GM23338 (cell line): ENCODE data around the gene GOLT1B. TPM values are rescaled to one million over a fixed set of nuclear protein-coding genes. Genes with fewer than 3 reads are reported as not detected.
"Not testable (repeated sequence)": the region's sequence is repeated elsewhere in the genome, so short reads cannot be mapped to it uniquely, and the experiment has no call there.

ENCODE experiments used
- ATAC-seq: fragments of 200-7000 bp; cut with Tn5 transposase; 3 replicates; pipeline ENCODE4 v1.9.1; 2020
- DNase-seq: peaks from one replicate; pipeline ENCODE4 v3.0.0-alpha.2; 2015; ENCODE audit warnings: low spot score
- H2AFZ ChIP-seq: fragments of 200-600 bp; sonication (generic); 2 replicates; pipeline ENCODE4 v1.8.0; 2016; ENCODE audit warnings: antibody characterized with exemption, mild to moderate bottlenecking, moderate library complexity
- H3F3A ChIP-seq: fragments of 200-600 bp; sonication (generic); replicated peaks from 2 replicates; pipeline ENCODE4 v1.8.0; 2017; ENCODE audit warnings: antibody characterized with exemption, mixed run types, low read depth
- H3K27ac ChIP-seq: fragments of 200-600 bp; sonication (generic); 2 replicates; pipeline ENCODE4 v1.6.1; 2016; ENCODE audit warnings: low read depth
- H3K27me3 ChIP-seq: fragments of 200-600 bp; sonication (generic); 2 replicates; pipeline ENCODE4 v1.8.0; 2016; ENCODE audit warnings: mild to moderate bottlenecking, mixed run types, moderate library complexity; ENCODE audit not compliant: insufficient read depth
- H3K36me3 ChIP-seq: fragments of 200-600 bp; sonication (generic); 2 replicates; pipeline ENCODE4 v1.8.0; 2016; ENCODE audit warnings: mild to moderate bottlenecking; ENCODE audit not compliant: insufficient read depth
- H3K4me1 ChIP-seq: fragments of 200-600 bp; sonication (generic); 2 replicates; pipeline ENCODE4 v1.8.0; 2016; ENCODE audit warnings: mild to moderate bottlenecking, moderate library complexity; ENCODE audit not compliant: insufficient read depth
- H3K4me2 ChIP-seq: fragments of 200-600 bp; sonication (generic); 2 replicates; pipeline ENCODE4 v1.7.1; 2017; ENCODE audit warnings: mixed run types
- H3K4me3 ChIP-seq: fragments of 200-600 bp; sonication (generic); 2 replicates; pipeline ENCODE4 v1.6.1; 2016; ENCODE audit warnings: mixed run types
- H3K79me2 ChIP-seq: fragments of 200-600 bp; sonication (generic); replicated peaks from 2 replicates; pipeline ENCODE4 v1.8.0; 2017; ENCODE audit warnings: mild to moderate bottlenecking; ENCODE audit not compliant: insufficient read depth
- H3K9me2 ChIP-seq: fragments of 200-600 bp; sonication (generic); 2 replicates; pipeline ENCODE4 v1.8.0; 2017; ENCODE audit not compliant: insufficient read depth
- H4K20me1 ChIP-seq: fragments of 200-600 bp; sonication (generic); replicated peaks from 2 replicates; pipeline ENCODE4 v1.8.0; 2017; ENCODE audit warnings: mild to moderate bottlenecking; ENCODE audit not compliant: insufficient read depth
- H3K27ac Mint-ChIP-seq: 2 replicates; pipeline ENCODE4 v1.8.0; 2020; ENCODE audit warnings: inconsistent platforms, mild to moderate bottlenecking, moderate library complexity, mixed read lengths
- H3K27me3 Mint-ChIP-seq: 3 replicates; pipeline ENCODE4 v1.8.0; 2022; ENCODE audit warnings: low read depth, mild to moderate bottlenecking, moderate library complexity, mixed read lengths, inconsistent platforms; ENCODE audit not compliant: insufficient read depth, poor library complexity
- H3K36me3 Mint-ChIP-seq: 3 replicates; pipeline ENCODE4 v1.8.0; 2021; ENCODE audit warnings: low read depth, mild to moderate bottlenecking, inconsistent platforms, moderate library complexity, mixed read lengths
- H3K4me1 Mint-ChIP-seq: 3 replicates; pipeline ENCODE4 v1.8.0; 2020; ENCODE audit warnings: mild to moderate bottlenecking, inconsistent platforms, mixed read lengths
- H3K4me3 Mint-ChIP-seq: 3 replicates; pipeline ENCODE4 v1.8.0; 2021; ENCODE audit warnings: moderate library complexity, mild to moderate bottlenecking, inconsistent platforms, mixed read lengths
- H3K9me3 Mint-ChIP-seq: 3 replicates; pipeline ENCODE4 v1.8.0; 2020; ENCODE audit warnings: moderate library complexity, mild to moderate bottlenecking, inconsistent platforms, mixed read lengths
- CREB1 ChIP-seq: fragments of 250-450 bp; sonication (Bioruptor Pico); IDR thresholded peaks from 2 replicates; pipeline ENCODE4 v1.5.0; 2020; ENCODE audit warnings: low read depth, mild to moderate bottlenecking, moderate library complexity
- EZH2 ChIP-seq: fragments of 200-600 bp; sonication (generic); IDR thresholded peaks from one replicate; pipeline ENCODE4 v1.8.0; 2017; ENCODE audit warnings: antibody characterized with exemption, mild to moderate bottlenecking, low read depth; ENCODE audit not compliant: unreplicated experiment
- NANOG ChIP-seq: IDR thresholded peaks from 2 replicates; pipeline ENCODE4 v1.6.1; 2016; ENCODE audit warnings: antibody characterized with exemption, borderline replicate concordance
- POLR2AphosphoS5 ChIP-seq: IDR thresholded peaks from 2 replicates; pipeline ENCODE4 v1.6.1; 2016; ENCODE audit warnings: antibody characterized with exemption, low read depth
- STAT1 ChIP-seq: IDR thresholded peaks from one replicate; pipeline ENCODE4 v1.6.1; 2016; ENCODE audit warnings: antibody characterized with exemption; ENCODE audit not compliant: unreplicated experiment
- polyA plus RNA-seq: library from polyadenylated mRNA; unstranded; fragments of >200 nt; fragmentation: Nextera tagmentation; extraction: Ambion mirVana; gene quantifications from 2 replicates; pipeline ENCODE4 v1.2.1, GENCODE V29; 2016
- total RNA-seq: library from RNA; depleted of rRNA; stranded (reverse); fragments of >200 nt; shearing (Covaris generic); gene quantifications from 2 replicates; pipeline ENCODE4 v1.2.3, GENCODE V29; 2014
- TF ChIP-seq, protein P1 (sequence below): fragments of 250-450 bp; sonication (Bioruptor Pico); IDR thresholded peaks from 2 replicates; pipeline ENCODE4 v1.5.0; 2020; ENCODE audit warnings: mild to moderate bottlenecking, moderate library complexity
- TF ChIP-seq, protein P2 (sequence below): IDR thresholded peaks from 2 replicates; pipeline ENCODE4 v1.6.1; 2016; ENCODE audit warnings: antibody characterized with exemption
- TF ChIP-seq, protein P3 (sequence below), 2 experiments: fragments of 200-600 bp in 1 of 2; sonication (generic) in 1 of 2; conservative IDR thresholded peaks; 2 replicates each; pipeline versions ENCODE4 v1.5.1 to v1.6.1; 2016 to 2017; ENCODE audit warnings: antibody characterized with exemption in 2 of 2, low read depth in 2 of 2, mild to moderate bottlenecking in 2 of 2, moderate library complexity in 1 of 2

GOLT1B gene
- total and polyA plus RNA-seq, 2 experiments from 2014 or later: 24.3 to 41.7 TPM

DNA sequence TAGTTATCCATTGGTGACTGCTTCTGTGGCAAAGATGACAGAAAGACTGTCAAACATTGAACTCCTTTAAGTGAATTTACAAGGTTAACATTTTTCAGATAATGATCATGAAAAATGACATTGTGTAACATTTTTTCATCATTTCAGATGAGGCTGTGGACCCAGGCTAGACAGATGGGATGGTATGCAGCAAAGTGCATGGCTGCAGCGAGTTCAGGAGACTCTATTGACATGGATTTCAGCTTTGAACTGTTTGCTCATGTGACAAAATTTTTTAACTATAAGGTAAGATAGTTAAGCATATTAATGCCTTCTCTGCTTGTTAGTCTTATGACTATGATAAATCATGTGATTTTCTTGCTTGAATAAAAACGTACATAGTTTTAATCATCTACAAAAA lies 34.3 kb upstream of the GOLT1B start:
- H3K27ac Mint-ChIP-seq, H3K27ac ChIP-seq, H3K9me2 ChIP-seq, H3K36me3 ChIP-seq, H4K20me1 ChIP-seq, ATAC-seq, H3K4me2 ChIP-seq, DNase-seq, H3K27me3 Mint-ChIP-seq, H2AFZ ChIP-seq, H3K9me3 Mint-ChIP-seq, H3K4me3 ChIP-seq, H3K27me3 ChIP-seq, H3K4me1 ChIP-seq, H3K4me3 Mint-ChIP-seq, H3K4me1 Mint-ChIP-seq, H3K79me2 ChIP-seq, H3F3A ChIP-seq: not testable (repeated sequence)
- H3K36me3 Mint-ChIP-seq: peaks cover 25% of the 10 kb centered on the region; the same call in 2 of the 3 replicates

DNA sequence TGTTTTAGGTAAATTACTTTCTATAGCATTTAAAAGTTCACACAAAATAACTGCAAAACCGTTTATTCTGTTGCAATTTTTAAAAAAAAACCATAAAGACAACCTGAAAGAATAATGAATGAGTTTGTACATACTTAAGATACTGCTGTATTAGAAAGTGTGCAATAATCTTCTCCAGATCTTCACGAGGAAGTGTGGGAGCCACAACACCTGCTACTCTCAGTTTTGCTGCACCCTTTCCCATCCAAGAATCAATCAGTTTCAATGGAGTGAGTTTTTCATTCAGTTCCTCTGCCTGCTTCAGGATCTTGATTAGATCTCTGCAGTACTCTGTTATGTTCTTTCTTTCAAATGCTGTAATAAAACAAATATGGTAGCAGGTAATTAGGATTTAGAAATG lies 30.3 kb upstream of the GOLT1B start:
- no peaks in the 10 kb centered on the region for H3K9me3 Mint-ChIP-seq
- Histone ChIP-seq H3K9me2 (no peaks in the 10 kb centered on the region), H3K79me2 (no peaks in the 10 kb centered on the region), H3K36me3 (0 out of 2 replicates have a peak, but pooled peaks cover 2% of the 10 kb centered on the region), H4K20me1 (no peaks in the 10 kb centered on the region), H3K27ac (no peak overlapping the region), H3F3A (no peaks in the 10 kb centered on the region), H3K4me1 (no peaks in the 10 kb centered on the region), H3K4me3 (no peak overlapping the region), H2AFZ (no peak overlapping the region), H3K4me2 (no peak overlapping the region), H3K27me3 (no peaks in the 10 kb centered on the region)
- no peaks in the 10 kb centered on the region for H3K27me3 Mint-ChIP-seq
- no peak for ATAC-seq
- DNase-seq: no peak
- H3K27ac Mint-ChIP-seq: no peak overlapping the region
- no peak overlapping the region for H3K4me3 Mint-ChIP-seq
- H3K36me3 Mint-ChIP-seq: peaks cover 23% of the 10 kb centered on the region; the same call in 2 of the 3 replicates
- H3K4me1 Mint-ChIP-seq: no peaks in the 10 kb centered on the region
- no peak for TF ChIP-seq STAT1

DNA sequence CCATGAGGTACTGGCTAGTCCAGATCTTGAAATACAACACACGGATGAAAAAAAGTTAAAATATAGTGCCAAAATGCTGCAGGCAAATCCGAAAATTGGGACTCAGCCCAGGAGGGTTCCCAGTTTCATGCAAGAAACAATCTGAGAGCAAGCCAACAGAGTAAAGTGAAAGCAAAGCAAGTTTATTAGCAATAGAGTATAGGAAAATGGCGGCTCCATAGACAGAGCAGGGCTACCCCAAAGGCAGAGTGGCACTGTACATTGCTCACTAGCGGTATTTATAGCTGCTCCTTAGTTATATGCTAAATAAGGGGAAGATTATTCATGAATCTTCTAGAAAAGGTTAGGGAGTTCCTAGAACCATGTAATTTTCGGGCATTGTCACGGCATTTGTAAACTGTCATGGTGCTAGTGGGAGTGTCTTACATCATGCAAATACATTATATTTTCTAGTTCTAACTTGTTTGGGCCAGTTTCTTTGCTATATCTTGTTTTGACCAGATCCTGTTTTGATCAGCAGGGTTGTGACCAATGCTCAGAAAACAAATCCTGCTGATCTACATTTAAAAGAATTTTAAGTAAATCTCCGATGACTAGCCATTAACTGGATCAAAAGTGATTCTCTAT lies 29.3 kb upstream of the GOLT1B start:
- H3K27me3 ChIP-seq: no peaks in the 10 kb centered on the region
- Mint-ChIP-seq H3K27ac (no peak overlapping the region), H3K4me3 (no peak overlapping the region), H3K9me3 (no peaks in the 10 kb centered on the region), H3K27me3 (no peaks in the 10 kb centered on the region), H3K36me3 (peaks cover 23% of the 10 kb centered on the region; the same call in 2 of the 3 replicates), H3K4me1 (no peaks in the 10 kb centered on the region)
- ATAC-seq (no peak), DNase-seq (no peak)
- no peak overlapping the region for H2AFZ ChIP-seq
- H3K4me2 ChIP-seq: no peak overlapping the region
- no peaks in the 10 kb centered on the region for H3K4me1 ChIP-seq
- H3K9me2 ChIP-seq: no peaks in the 10 kb centered on the region
- H3K36me3 ChIP-seq: 0 out of 2 replicates have a peak, but pooled peaks cover 2% of the 10 kb centered on the region
- no peak overlapping the region for H3K27ac ChIP-seq
- H3K4me3 ChIP-seq: no peak overlapping the region
- no peaks in the 10 kb centered on the region for H4K20me1 ChIP-seq
- H3K79me2 ChIP-seq: no peaks in the 10 kb centered on the region
- H3F3A ChIP-seq: no peaks in the 10 kb centered on the region
- no peak for TF ChIP-seq POLR2AphosphoS5
- TF ChIP-seq, protein P1, sequence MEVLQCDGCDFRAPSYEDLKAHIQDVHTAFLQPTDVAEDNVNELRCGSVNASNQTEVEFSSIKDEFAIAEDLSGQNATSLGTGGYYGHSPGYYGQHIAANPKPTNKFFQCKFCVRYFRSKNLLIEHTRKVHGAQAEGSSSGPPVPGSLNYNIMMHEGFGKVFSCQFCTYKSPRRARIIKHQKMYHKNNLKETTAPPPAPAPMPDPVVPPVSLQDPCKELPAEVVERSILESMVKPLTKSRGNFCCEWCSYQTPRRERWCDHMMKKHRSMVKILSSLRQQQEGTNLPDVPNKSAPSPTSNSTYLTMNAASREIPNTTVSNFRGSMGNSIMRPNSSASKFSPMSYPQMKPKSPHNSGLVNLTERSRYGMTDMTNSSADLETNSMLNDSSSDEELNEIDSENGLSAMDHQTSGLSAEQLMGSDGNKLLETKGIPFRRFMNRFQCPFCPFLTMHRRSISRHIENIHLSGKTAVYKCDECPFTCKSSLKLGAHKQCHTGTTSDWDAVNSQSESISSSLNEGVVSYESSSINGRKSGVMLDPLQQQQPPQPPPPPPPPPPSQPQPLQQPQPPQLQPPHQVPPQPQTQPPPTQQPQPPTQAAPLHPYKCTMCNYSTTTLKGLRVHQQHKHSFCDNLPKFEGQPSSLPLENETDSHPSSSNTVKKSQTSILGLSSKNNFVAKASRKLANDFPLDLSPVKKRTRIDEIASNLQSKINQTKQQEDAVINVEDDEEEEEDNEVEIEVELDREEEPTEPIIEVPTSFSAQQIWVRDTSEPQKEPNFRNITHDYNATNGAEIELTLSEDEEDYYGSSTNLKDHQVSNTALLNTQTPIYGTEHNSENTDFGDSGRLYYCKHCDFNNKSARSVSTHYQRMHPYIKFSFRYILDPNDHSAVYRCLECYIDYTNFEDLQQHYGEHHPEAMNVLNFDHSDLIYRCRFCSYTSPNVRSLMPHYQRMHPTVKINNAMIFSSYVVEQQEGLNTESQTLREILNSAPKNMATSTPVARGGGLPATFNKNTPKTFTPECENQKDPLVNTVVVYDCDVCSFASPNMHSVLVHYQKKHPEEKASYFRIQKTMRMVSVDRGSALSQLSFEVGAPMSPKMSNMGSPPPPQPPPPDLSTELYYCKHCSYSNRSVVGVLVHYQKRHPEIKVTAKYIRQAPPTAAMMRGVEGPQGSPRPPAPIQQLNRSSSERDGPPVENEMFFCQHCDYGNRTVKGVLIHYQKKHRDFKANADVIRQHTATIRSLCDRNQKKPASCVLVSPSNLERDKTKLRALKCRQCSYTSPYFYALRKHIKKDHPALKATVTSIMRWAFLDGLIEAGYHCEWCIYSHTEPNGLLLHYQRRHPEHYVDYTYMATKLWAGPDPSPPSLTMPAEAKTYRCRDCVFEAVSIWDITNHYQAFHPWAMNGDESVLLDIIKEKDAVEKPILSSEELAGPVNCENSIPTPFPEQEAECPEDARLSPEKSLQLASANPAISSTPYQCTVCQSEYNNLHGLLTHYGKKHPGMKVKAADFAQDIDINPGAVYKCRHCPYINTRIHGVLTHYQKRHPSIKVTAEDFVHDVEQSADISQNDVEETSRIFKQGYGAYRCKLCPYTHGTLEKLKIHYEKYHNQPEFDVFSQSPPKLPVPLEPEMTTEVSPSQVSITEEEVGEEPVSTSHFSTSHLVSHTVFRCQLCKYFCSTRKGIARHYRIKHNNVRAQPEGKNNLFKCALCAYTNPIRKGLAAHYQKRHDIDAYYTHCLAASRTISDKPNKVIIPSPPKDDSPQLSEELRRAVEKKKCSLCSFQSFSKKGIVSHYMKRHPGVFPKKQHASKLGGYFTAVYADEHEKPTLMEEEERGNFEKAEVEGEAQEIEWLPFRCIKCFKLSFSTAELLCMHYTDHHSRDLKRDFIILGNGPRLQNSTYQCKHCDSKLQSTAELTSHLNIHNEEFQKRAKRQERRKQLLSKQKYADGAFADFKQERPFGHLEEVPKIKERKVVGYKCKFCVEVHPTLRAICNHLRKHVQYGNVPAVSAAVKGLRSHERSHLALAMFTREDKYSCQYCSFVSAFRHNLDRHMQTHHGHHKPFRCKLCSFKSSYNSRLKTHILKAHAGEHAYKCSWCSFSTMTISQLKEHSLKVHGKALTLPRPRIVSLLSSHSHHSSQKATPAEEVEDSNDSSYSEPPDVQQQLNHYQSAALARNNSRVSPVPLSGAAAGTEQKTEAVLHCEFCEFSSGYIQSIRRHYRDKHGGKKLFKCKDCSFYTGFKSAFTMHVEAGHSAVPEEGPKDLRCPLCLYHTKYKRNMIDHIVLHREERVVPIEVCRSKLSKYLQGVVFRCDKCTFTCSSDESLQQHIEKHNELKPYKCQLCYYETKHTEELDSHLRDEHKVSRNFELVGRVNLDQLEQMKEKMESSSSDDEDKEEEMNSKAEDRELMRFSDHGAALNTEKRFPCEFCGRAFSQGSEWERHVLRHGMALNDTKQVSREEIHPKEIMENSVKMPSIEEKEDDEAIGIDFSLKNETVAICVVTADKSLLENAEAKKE: no peak
- no peak for TF ChIP-seq EZH2
- TF ChIP-seq CREB1 (CRISPR knock-in tag): no peak
- no peak for TF ChIP-seq STAT1
- no peak for TF ChIP-seq NANOG
- TF ChIP-seq, protein P2, sequence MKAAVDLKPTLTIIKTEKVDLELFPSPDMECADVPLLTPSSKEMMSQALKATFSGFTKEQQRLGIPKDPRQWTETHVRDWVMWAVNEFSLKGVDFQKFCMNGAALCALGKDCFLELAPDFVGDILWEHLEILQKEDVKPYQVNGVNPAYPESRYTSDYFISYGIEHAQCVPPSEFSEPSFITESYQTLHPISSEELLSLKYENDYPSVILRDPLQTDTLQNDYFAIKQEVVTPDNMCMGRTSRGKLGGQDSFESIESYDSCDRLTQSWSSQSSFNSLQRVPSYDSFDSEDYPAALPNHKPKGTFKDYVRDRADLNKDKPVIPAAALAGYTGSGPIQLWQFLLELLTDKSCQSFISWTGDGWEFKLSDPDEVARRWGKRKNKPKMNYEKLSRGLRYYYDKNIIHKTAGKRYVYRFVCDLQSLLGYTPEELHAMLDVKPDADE: no peak
- TF ChIP-seq, protein P3, sequence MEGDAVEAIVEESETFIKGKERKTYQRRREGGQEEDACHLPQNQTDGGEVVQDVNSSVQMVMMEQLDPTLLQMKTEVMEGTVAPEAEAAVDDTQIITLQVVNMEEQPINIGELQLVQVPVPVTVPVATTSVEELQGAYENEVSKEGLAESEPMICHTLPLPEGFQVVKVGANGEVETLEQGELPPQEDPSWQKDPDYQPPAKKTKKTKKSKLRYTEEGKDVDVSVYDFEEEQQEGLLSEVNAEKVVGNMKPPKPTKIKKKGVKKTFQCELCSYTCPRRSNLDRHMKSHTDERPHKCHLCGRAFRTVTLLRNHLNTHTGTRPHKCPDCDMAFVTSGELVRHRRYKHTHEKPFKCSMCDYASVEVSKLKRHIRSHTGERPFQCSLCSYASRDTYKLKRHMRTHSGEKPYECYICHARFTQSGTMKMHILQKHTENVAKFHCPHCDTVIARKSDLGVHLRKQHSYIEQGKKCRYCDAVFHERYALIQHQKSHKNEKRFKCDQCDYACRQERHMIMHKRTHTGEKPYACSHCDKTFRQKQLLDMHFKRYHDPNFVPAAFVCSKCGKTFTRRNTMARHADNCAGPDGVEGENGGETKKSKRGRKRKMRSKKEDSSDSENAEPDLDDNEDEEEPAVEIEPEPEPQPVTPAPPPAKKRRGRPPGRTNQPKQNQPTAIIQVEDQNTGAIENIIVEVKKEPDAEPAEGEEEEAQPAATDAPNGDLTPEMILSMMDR (conservative IDR thresholded peaks at IDR 0.05; ENCODE audit: low read depth in 2 of 2): no peak
